Measurements from ENCODE around the gene PHLDA3.

Gene PHLDA3

GRCh38 chr1:201424146-201424545 lies 44.8 kb downstream of the PHLDA3 start:
- no peak for TF ChIP-seq CTCF (IDR thresholded peaks at IDR 0.05; ENCODE audit: low read depth, low read length, missing control alignments)

GRCh38 chr1:201423655-201424054 lies 45.3 kb downstream of the PHLDA3 start:
- H3K4me3 ChIP-seq (ENCODE audit: low read depth, low read length): no peak overlapping the region
- no peak for TF ChIP-seq CTCF (IDR thresholded peaks at IDR 0.05; ENCODE audit: low read depth, low read length, missing control alignments)
- no peak for DNase-seq (ENCODE audit: low read depth)

More at GRCh38 chr1:201424146-201424545, 44.8 kb downstream of the PHLDA3 start:
- no peak overlapping the region for H3K4me3 ChIP-seq (ENCODE audit: low read depth, low read length)
- no peak for DNase-seq (ENCODE audit: low read depth)

- no peak for DNase-seq (ENCODE audit: low read depth)
- H3K4me3 ChIP-seq (ENCODE audit: low read depth, low read length): no peak overlapping the region
- no peak for TF ChIP-seq CTCF (IDR thresholded peaks at IDR 0.05; ENCODE audit: low read depth, low read length, missing control alignments)
These were observed 46.5 kb downstream of the PHLDA3 start for GRCh38 chr1:201422436-201423030.

- no peak overlapping the region for H3K4me3 ChIP-seq (ENCODE audit: low read depth, low read length)
- DNase-seq (ENCODE audit: low read depth): no peak
- no peak for TF ChIP-seq CTCF (IDR thresholded peaks at IDR 0.05; ENCODE audit: low read depth, low read length, missing control alignments)
These were observed 47.0 kb downstream of the PHLDA3 start for GRCh38 chr1:201422026-201422425.

- no peak overlapping the region for H3K4me3 ChIP-seq (ENCODE audit: low read depth, low read length)
- no peak for TF ChIP-seq CTCF (IDR thresholded peaks at IDR 0.05; ENCODE audit: low read depth, low read length, missing control alignments)
- DNase-seq (ENCODE audit: low read depth): no peak
These were observed 47.9 kb downstream of the PHLDA3 start for GRCh38 chr1:201421041-201421440.

GRCh38 chr1:201420608-201421002 lies 48.4 kb downstream of the PHLDA3 start:
- no peak for DNase-seq (ENCODE audit: low read depth)
- H3K4me3 ChIP-seq (ENCODE audit: low read depth, low read length): no peak overlapping the region
- TF ChIP-seq CTCF (IDR thresholded peaks at IDR 0.05; ENCODE audit: low read depth, low read length, missing control alignments): no peak
